HG03342 (cell line): Measurements from ENCODE around the gene NCL.
A peak's percentile ranks its signal among the peaks of the same experiment; 100 is the strongest.
"Not testable (repeated sequence)": the region's sequence is repeated elsewhere in the genome, so short reads cannot be mapped to it uniquely, and the experiment has no call there.

Experiments
- ATAC-seq: cut with Tn5 transposase; IDR thresholded peaks from one replicate; pipeline ENCODE4 v1.9.1; 2021; ENCODE audit warnings: mild to moderate bottlenecking, moderate library complexity; ENCODE audit not compliant: unreplicated experiment

Gene NCL

GRCh38 chr2:231433990-231434389, 30.3 kb downstream of the NCL start:
- no peak for ATAC-seq

- ATAC-seq, result no peak
These were observed 32.7 kb downstream of the NCL start for GRCh38 chr2:231431606-231432005.

GRCh38 chr2:231430437-231430836, 33.8 kb downstream of the NCL start:
- not testable (repeated sequence) for ATAC-seq

- ATAC-seq, result no peak
These were observed 34.4 kb downstream of the NCL start for GRCh38 chr2:231429901-231430300.

DNA sequence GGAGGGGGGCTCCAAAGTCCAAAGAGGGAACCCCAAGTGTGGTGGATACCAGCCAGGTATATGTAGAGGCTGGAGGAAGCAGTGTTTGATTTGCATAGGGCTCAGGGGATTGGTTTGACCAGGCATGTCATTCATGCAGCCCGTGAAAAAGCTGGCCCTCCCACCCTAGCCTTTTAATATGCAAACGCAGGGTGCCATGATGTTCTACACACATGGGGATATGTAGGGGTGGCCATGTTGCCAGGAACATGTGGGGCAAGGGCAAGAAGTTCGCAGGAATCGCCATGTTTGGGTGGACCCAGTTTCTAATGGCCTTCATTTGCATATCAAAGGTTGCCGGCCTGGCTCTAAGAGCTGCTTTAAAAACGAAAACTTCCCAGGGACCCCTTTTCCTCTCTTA, 35.1 kb downstream of the NCL start:
- no peak for ATAC-seq

GRCh38 chr2:231427116-231427515, 37.2 kb downstream of the NCL start:
- ATAC-seq, result no peak

- no peak for ATAC-seq
These were observed 38.2 kb downstream of the NCL start for GRCh38 chr2:231425811-231426703.

GRCh38 chr2:231425291-231425810, 38.9 kb downstream of the NCL start:
- ATAC-seq, result no peak

- no peak for ATAC-seq
These were observed 41.1 kb downstream of the NCL start for GRCh38 chr2:231423176-231423575.

- no peak for ATAC-seq
These were observed 42.2 kb downstream of the NCL start for GRCh38 chr2:231422056-231422455.

GRCh38 chr2:231421051-231421580, 43.2 kb downstream of the NCL start:
- no peak for ATAC-seq

DNA sequence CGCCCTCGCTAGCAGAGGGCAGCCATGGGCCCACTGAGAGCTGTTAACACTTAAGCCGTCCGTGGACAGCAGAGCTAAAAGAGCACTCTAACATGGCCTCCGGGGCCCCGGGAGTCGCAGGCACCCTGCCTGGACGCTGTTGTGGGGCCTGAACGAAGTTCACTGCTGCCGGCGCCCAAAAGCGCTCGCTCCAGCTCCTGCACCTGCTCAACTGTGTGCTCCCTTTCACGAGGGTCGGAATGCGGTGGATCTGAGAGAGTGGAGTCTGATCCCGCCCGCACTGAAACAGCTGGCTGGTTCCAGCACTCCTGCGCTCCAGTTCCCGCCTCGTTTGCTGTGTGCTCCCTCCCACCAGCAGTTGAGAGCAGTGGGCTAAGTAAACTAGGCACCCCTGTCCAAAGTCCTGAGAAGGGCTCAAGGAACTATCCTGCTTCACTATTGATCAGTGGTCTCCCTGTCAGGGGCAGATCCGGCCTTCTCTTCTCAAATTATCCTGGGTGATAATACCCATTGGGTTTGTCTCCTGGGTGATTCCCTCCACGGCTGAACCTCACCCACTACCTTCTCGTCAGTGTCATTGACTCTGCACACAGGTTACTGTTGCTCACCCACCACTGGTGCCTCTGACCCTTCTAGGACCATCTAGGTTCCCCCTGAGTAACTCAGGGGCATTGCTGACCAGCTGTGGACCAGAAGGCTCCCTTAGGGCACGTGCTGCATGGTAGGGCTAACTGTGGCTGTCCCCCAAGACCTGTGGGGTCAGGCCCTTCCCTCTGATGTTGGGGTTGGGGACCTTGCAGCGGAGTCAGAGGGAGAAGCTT, 45.3 kb downstream of the NCL start:
- no peak for ATAC-seq

DNA sequence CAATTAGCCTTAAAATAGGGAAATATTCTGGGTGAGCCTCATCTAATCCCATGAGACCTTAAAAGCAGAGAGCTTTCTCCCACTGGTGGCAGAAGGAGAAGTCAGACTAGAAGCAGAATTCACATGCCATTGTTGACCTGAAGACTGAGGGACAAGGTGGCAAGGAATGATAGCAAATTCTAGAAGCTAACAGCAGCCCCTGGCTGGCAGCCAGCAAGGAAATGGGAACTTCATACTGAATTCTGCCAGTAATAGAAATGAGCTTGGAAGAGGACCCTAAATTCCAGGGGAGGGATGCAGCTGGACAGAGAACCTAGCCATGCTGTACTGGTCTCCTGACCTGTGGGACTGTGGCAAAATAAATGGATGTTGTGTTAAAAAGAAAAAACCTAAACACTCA, 49.3 kb downstream of the NCL start:
- no peak for ATAC-seq

GRCh38 chr2:231413921-231414476, 50.3 kb downstream of the NCL start:
- ATAC-seq, result no peak

- ATAC-seq, result no peak
These were observed 50.8 kb downstream of the NCL start for GRCh38 chr2:231413456-231413855.

DNA sequence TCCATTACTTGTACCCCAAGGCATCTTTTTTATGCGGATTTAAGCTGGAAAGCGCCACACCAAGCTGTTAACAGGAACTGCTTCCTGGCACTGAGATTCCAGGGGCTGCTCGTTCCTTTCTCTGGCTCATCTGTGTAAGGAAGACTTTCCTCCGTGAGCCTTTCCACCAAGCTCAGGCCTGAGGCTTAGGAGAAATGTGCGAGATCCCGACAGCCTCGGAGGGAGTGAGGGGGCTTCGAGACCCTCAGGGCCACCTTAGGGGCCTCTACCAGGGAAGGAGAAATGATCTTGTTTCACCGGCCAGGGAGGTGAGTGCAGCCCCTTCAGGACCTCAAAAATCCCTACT, 51.7 kb downstream of the NCL start:
- ATAC-seq, result no peak

DNA sequence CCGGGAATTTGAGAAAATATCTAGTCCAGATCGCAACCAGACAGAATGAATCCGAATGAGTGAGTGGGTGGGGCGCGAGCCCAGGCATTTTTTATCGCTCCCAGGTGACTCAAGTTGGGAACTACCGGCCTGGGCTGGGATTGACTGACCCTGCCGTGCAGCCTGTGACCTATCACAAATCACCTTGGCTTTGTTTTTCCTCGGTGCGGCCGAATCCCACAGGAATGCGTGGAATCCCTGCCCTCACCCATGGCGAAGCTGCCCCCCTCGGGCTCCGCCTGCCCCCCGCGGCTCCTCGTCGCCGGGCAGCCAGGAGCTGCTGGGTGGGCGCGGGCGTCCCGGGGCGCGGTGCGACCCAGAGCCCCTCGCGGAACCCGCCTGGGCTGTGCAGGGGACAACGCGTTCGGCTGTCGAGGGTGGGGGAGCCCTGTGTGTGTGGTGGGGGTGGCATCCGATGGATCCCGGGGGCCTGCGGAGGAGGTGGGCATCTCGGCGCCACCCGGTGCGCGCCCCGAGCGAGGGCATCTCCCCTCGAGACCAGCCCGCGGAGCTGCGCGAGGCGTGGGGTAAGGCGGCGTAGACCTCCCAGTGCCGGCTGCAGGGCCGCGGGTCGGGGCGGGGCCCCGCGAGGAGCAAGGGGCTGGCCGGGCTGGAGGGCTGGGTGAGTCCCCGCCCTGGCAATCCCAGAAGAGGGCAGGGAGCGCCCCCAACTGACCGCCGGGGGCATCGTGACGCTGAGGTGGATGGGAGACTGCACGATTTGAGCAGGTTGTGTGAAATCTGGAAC, 52.3 kb downstream of the NCL start:
- peak; percentile 98 for ATAC-seq

- no peak for ATAC-seq
These were observed 53.0 kb downstream of the NCL start for GRCh38 chr2:231411237-231411636.

GRCh38 chr2:231410293-231411004, 53.8 kb downstream of the NCL start:
- ATAC-seq, result no peak

GRCh38 chr2:231409776-231410175, 54.5 kb downstream of the NCL start:
- no peak for ATAC-seq
